GM13977 (cell line): ENCODE data around the gene DSG3.

Source experiments
- DNase-seq: peaks from one replicate; pipeline ENCODE4 v3.0.0; 2012; ENCODE audit warnings: low spot score
- in situ Hi-C: fragments of 300-500 bp; cut with MboI; formaldehyde crosslinking; loops from one replicate; pipeline ENCODE4 v1.12.0; 2022; ENCODE audit warnings: low sequenced_read_pairs, low pct_unique_long_range_greater_than_20kb, mixed read lengths, inconsistent platforms; ENCODE audit not compliant: unreplicated experiment
- TF ChIP-seq, protein P1 (sequence below): IDR thresholded peaks from 2 replicates; pipeline ENCODE4 v1.5.1; 2012; ENCODE audit warnings: mild to moderate bottlenecking, control low read depth; ENCODE audit not compliant: insufficient read depth; ENCODE audit errors: extremely low read depth, missing control alignments

Gene DSG3

DNA sequence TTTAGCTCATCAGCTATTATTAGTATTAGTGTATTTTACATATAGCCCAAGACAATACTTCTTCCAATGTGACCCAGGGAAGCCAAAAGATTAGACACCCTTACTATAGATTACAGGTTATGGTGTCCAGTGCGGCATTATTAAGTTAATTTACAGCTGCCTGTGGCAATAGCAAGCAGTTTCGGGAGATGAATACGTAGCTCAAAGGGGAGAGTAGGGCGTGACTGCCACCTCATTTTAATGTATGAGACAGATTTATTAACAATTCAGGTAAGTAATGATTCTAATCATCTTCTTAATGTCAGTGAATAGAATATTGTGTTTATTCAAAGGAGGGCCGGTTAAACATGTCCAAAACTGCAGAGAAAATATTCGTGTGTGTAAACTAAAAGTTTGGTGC lies 6.8 kb upstream of the DSG3 start:
- in situ Hi-C loops = no loop called here

GRCh38 chr18:31441493-31441892 lies 6.0 kb upstream of the DSG3 start:
- TF ChIP-seq, protein P1, sequence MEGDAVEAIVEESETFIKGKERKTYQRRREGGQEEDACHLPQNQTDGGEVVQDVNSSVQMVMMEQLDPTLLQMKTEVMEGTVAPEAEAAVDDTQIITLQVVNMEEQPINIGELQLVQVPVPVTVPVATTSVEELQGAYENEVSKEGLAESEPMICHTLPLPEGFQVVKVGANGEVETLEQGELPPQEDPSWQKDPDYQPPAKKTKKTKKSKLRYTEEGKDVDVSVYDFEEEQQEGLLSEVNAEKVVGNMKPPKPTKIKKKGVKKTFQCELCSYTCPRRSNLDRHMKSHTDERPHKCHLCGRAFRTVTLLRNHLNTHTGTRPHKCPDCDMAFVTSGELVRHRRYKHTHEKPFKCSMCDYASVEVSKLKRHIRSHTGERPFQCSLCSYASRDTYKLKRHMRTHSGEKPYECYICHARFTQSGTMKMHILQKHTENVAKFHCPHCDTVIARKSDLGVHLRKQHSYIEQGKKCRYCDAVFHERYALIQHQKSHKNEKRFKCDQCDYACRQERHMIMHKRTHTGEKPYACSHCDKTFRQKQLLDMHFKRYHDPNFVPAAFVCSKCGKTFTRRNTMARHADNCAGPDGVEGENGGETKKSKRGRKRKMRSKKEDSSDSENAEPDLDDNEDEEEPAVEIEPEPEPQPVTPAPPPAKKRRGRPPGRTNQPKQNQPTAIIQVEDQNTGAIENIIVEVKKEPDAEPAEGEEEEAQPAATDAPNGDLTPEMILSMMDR = no peak
- no peak for DNase-seq
- in situ Hi-C loops = no loop called here

More for the DNA sequence above, 6.8 kb upstream of the DSG3 start:
- TF ChIP-seq, protein P1 = no peak
- DNase-seq = no peak

DNA sequence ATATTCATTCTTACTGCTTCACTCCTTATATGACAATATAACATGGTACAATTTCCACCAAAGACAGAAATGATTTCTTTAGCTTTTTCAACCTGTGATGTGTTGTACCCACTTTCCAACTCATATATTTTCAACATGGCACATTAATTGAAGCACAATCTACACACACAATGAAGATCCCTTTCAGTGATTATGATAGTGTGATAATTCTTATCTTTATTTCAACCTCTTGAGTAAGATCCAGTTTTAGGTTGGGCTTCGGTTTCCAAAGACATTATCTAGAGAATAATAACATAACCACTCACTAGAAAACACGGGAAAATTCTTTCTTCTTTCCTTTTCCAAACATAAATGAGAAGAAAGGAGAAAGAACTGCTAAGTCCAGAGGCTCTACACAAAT lies 3.4 kb upstream of the DSG3 start:
- DNase-seq = no peak
- TF ChIP-seq, protein P1 = no peak
- in situ Hi-C loops = no loop called here

DNA sequence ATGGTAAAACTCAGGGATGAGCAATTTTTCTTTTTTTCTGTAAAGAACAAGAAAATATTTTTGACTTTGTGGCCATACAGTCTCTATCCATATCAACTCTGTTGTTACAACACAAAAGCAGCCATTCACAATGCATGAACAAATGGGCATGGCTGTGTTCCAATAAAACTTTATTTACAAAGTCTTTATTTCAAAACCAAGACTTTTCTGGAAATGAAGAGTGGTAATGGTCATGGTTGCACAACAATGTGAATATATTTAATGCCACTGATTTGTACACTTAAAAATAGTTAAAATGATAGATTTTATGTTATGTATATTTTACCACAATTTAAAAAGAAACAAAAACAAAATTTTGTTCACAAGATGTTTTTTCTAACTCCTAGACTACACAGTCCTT lies 1.6 kb upstream of the DSG3 start:
- TF ChIP-seq, protein P1 = no peak
- DNase-seq = no peak
- in situ Hi-C loops = no loop called here

- in situ Hi-C loops = no loop called here
- TF ChIP-seq, protein P1 = no peak
- no peak for DNase-seq
Observed at GRCh38 chr18:31446854-31447253, 687 bp upstream of the DSG3 start.

DNA sequence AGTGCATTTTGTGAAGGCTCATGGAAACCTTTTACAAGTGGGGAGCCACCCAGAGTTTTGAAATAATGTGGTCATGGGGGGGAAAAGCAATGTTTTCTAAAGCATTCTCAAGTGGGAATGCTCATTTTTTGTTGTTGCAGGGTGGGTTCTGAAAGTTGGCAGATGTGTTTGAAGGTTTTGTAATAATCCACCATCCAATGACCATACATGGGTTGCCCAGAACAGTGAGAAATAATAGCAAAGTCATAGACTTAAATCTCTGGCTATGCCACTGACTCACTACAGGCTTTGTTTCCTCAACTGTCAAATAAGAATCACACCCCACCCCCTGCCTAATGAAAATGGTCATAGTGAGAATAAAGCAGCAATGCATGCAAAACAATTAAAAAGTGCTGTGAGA lies 2.9 kb downstream of the DSG3 start:
- in situ Hi-C loops = no loop called here
- no peak for DNase-seq

More for the DNA sequence above, 2.9 kb downstream of the DSG3 start:
- TF ChIP-seq, protein P1 = no peak
